GM19043 (cell line): ENCODE data around the gene SMC5.
A peak's percentile ranks its signal among the peaks of the same experiment; 100 is the strongest.
"Not testable (repeated sequence)": the region's sequence is repeated elsewhere in the genome, so short reads cannot be mapped to it uniquely, and the experiment has no call there.

Experiments used
- ATAC-seq: cut with Tn5 transposase; IDR thresholded peaks from one replicate; pipeline ENCODE4 v1.9.1; 2021; ENCODE audit warnings: low read depth; ENCODE audit not compliant: unreplicated experiment

SMC5 gene

GRCh38 chr9:70355801-70356200 lies 97.0 kb downstream of the SMC5 start:
- ATAC-seq = no peak

- ATAC-seq = no peak
Measured at GRCh38 chr9:70362952-70363351, 104.2 kb downstream of the SMC5 start.

GRCh38 chr9:70363760-70364159 lies 105.0 kb downstream of the SMC5 start:
- no peak for ATAC-seq

GRCh38 chr9:70367305-70367930 lies 108.6 kb downstream of the SMC5 start:
- ATAC-seq = no peak

DNA sequence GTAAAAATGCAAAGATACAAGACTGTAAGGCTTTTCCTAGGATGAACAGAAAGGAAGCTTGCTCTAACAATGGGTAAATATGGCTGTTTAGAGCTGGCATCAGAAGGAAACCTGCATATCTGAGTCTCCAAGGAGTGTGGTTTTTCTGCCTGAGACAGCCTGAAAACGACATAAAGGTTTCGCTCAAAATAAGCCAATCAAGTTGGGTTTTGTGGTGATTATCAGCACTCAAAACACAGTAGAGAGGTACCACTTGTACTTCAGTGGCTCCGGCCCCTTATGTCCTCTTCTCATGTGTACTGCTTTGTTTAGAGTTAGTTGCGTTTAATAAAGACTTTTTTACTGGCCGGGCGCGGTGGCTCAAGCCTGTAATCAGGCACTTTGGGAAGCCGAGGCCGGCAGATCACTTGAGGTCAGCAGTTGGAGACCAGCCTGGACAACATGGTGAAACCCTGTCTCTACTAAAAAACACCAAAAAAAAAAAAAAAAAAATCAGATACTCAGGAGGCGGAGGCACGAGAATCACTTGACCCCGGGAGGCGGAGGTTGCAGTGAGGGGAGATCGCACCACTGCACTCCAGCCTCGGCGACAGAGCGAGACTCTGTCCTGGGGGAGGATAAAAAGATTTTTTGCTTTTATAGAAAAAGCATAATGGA lies 116.3 kb downstream of the SMC5 start:
- no peak for ATAC-seq

DNA sequence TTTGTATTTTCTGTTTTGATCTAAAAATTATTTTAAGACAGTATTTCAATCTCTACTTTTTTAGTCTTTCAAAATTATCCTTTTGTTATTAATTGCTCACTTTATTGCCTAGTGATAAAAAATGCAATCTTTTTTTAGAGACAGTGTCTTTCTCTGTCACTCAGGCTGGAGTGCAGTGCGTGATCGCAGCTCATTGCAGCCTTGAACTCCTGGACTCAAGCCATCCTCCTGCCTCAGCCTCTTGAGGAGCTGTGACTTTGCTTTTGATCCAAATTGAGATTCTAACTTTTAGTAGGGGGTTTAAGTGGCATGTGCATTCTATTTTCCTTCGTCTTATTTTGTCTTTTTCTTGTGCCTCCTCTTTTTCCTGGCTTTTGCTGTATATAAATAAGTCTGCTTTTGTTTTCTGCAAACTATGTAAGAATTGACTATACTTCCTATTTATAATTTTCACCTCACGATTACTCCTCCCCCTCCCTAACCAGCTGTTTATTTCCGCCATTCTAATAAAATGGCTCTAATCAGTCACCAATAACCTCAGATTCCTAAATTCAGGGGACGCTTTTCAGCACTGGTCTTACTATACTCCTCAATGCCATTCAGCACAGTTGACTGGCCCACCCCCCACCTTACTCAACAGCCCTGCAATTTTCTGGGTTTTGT lies 123.4 kb downstream of the SMC5 start:
- ATAC-seq = no peak

DNA sequence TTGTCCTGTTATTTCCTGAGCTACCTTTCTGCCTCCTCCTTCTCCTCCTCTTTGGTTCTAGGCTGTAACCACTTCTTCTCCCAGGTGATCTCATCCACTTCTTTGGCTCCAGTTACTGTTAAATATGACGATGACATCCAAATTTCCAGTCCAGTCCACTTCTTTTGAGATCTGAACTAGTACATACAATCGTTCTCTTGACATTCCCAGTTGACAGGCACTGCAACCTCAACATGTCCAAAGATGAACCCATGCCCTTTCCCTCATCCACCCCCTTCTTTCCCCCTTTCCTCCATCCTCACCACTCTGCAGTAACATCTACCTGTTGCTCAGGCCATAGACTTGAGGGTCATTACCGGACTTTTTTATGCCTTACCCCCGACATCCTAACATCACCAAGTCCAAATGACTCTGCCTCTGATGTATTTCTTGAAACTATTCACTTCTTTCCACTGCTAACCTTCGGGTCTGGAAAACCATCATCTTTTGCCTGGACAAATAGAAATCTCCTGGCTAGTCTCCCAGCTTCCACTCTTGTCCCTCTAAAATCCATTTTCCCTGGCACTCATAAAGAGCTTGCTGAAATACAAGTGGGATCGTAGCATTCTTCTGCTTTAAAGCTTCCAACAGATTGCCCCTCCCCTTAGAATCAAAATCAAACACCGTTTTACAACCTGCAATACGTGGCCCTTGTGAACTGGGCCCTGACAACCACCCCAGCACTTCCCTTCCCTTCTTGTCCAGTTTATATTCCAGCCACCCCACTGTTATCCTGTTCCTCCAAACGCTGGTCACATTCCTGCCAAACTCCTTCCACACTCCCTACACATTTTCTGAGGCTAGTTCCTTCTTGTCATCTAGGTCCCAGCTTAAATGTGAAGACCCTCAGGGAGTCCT lies 124.2 kb downstream of the SMC5 start:
- ATAC-seq = no peak

DNA sequence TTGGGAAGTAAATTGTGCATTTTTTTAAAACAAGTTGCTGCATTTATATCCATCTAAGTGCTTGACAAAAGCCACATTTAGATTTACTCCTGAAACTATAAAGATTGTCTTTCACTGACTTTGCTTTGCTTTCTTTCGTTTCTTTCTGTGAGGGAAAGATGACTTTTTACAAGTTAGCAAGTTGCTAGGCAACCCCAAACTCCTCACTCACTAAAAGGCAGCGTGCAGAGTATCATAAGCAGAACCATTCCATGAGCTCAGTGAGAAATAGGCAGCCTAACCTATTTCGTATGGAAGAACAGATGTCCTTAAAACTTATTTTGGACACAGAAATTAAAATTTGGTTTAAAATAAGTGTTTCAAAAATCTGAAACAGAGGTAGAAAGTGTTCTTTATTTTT lies 126.6 kb downstream of the SMC5 start:
- no peak for ATAC-seq

GRCh38 chr9:70387663-70388062 lies 128.9 kb downstream of the SMC5 start:
- ATAC-seq = no peak

DNA sequence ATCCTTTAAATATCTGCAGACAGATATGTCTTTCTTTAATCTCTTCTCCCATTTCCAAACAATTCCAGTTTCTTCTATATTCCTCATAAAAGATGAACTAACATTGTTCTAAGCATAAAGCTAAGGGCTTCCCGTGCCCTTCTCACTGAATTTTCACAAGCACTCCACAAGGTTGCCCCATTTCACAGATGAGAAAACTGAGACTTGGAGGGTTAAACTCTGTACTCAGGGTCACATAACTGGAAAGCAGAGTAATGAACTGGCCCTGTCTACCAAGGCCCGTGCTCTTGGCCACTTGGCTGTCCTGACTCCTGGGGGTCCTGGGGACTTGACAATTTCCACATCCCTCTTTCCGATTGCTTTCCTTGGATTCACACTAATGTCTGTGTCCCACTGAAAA lies 130.4 kb downstream of the SMC5 start:
- no peak for ATAC-seq

- ATAC-seq = no peak
Measured at GRCh38 chr9:70389621-70390266, 131.0 kb downstream of the SMC5 start.

DNA sequence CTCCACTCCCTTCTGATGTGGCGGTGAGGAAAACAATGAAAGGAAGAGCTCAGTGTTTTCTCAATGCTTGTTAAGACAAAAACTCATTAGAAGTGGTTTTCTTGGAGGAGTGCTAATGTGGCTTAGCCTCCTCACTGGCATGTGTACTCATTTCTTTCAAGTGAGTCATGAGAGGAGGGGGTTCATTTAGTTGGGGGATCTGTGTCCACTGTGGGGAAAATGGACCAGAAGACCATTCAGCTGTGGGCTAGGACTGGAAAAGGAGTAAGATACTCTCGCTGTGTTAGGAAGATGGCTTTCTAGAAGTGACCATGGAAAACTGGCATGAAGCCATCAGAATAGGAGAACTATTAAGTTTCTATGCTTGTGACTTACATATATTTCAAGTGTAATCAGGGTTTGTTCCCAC lies 132.2 kb downstream of the SMC5 start:
- no peak for ATAC-seq

DNA sequence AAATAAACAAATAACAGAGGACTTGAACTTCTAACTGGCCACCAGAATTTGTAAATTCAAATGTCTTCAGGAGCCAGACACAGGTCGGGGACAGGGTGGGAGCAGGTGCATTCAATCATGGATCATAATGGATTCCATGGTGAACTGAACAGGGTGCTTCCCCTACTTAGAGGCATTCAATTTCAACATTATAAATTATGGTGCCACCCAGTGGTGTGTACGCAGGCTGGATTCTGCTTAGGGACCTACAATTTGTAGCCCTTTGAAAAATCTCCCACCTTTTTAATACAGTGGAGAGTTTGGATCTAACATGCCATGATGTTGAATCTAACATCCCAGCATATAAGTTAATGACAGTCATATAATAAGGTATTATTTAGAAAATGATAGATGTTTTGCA lies 133.4 kb downstream of the SMC5 start:
- ATAC-seq = peak; percentile 62

DNA sequence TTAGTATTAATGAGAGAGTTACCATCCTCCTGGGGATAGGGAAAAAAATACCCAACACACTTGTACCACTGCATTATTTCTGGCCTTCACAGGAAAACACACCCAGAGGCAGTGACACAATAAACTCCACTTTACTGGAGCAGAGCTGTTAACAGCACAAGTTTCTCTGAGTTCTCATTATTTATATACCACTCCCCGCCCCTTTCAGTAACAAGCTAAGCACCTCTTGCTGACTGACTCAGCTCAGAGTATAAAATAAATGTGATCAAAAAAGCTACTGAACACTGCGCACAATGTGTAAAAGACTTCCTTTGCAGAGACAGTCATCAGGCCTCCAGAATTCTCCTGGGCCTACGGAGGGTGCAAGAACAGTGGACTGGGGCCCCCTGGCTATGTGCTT lies 134.1 kb downstream of the SMC5 start:
- no peak for ATAC-seq

- ATAC-seq = no peak
Measured at GRCh38 chr9:70395652-70396051, 136.9 kb downstream of the SMC5 start.

DNA sequence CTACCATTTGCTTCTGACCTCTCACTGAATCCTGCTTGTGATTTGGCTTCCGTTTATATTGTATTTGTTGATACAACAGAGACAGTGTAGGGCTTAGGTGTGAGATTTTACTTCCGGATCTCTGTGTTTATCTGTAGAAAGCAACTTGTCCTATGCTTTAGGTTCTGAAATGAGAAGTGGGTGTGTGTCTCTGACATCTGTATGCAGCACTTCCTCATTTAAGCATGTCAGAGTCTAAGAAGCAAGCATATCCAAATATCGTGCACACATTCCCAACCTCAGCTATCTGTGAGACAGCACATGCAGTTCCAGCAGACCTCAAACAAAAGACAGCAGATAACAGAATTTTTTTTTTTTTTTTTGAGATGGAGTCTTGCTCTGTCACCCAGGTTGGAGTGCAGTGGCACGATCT lies 139.4 kb downstream of the SMC5 start:
- ATAC-seq = peak; percentile 100

GRCh38 chr9:70399141-70399540 lies 140.4 kb downstream of the SMC5 start:
- ATAC-seq = no peak

DNA sequence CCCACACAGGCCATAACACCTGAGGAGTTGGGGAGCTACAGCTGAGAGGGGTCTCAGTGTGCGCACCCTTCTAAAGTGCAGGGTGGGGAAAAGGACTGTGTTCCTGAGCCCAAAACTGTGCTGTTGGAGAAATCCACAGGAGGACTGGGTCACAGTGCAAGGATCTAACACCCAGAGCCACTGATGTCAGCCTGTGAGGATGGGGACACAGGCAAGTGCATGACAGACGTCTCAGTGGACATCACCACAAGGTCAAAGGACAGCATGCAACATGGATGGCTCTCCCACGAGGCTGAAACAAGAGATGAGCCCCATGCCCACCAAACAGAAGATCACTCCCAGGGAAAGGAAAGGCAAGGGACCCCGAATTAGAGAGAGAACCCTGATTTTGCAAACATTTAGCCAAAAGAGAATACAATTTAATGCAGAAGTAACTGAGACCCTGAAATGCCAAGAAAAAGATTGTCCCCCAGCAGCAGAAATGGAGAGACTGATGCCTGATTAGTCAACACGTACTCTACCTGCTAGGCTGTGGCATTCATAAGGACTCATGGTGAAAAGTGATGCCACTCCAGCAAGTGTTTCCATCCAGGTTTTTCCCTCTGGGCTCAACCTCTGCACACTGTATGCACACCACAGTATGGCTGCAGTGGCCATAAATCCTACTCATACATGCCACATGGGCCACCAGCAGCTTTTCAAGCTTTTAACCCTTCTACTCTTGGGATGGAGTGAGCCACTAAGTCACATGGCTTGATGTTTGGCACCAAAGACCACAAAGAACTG lies 141.5 kb downstream of the SMC5 start:
- no peak for ATAC-seq

DNA sequence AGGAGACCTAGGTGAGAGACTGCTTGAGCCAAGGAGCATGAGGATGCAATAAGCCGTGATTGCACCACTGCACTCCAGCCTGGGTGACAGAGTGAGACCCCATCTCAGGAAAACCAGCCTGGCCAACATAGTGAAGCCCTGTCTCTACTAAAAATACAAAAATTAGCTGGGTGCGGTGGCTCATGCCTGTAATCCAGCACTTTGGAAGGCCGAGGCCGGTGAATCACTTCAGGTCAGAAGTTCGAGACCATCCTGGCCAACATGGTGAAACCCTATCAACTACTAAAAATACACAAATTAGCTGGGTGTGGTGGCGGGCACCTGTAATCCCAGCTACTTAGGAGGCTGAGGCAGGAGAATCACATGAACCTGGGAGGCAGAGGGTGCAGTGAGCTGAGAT lies 142.5 kb downstream of the SMC5 start:
- ATAC-seq = not testable (repeated sequence)

DNA sequence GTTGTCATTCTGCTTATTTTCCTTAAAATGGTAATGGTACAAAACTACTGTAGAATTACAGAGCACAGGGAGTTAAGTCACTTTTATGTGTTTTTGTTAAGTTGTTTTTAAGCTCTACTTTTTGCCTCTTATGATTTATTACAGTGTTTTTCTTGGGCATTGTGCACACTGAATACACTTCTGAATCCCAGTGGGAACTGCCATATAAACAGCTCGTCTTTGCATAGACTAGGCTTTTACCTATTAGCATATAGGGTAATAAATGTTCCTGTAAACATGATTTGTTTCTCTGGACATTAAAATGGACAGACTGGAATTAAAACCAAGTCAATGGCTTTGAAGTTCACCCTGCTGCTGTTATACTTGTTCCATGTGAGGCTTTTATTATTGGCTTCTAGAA lies 143.4 kb downstream of the SMC5 start:
- ATAC-seq = no peak
